ENCODE results near the gene SIX2. TPM values are rescaled to one million over a fixed set of nuclear protein-coding genes. Genes with fewer than 3 reads are reported as not detected.

Gene SIX2
- total RNA-seq, 2 experiments from 2014 or later, result not detected

- Mint-ChIP-seq H3K36me3 (no peaks in the 10 kb centered on the region), H3K4me3 (peak overlapping the region; percentile 39), H3K4me1 (peaks cover 13% of the 10 kb centered on the region), H3K27me3 (peaks cover 92% of the 10 kb centered on the region), H3K9me3 (no peaks in the 10 kb centered on the region), H3K27ac (no peak overlapping the region)
- DNase-seq, result no peak
- ATAC-seq (ENCODE audit: low read depth), result no peak
- POLR2A ChIA-PET, result no interaction called here
Observed at GRCh38 chr2:45003579-45004551, 5.4 kb downstream of the SIX2 start.

GRCh38 chr2:45002686-45003085, 6.6 kb downstream of the SIX2 start:
- Mint-ChIP-seq H3K27me3 (peaks cover 90% of the 10 kb centered on the region), H3K36me3 (no peaks in the 10 kb centered on the region), H3K9me3 (no peaks in the 10 kb centered on the region), H3K4me3 (no peak overlapping the region), H3K4me1 (peaks cover 7% of the 10 kb centered on the region), H3K27ac (no peak overlapping the region)
- DNase-seq (no peak), ATAC-seq (ENCODE audit: low read depth) (no peak)
- POLR2A ChIA-PET, result no interaction called here

- Mint-ChIP-seq H3K9me3 (no peaks in the 10 kb centered on the region), H3K27ac (no peak overlapping the region), H3K4me3 (peak overlapping the region; percentile 48), H3K36me3 (no peaks in the 10 kb centered on the region), H3K4me1 (peaks cover 7% of the 10 kb centered on the region), H3K27me3 (peaks cover 89% of the 10 kb centered on the region)
- POLR2A ChIA-PET, result no interaction called here
- ATAC-seq (ENCODE audit: low read depth), result no peak
- no peak for DNase-seq
Observed at GRCh38 chr2:45001869-45002385, 7.3 kb downstream of the SIX2 start.

GRCh38 chr2:45000921-45001868, 8.1 kb downstream of the SIX2 start:
- H3K4me3 Mint-ChIP-seq, result peak overlapping the region; percentile 48
- no peaks in the 10 kb centered on the region for H3K36me3 Mint-ChIP-seq
- DNase-seq (peak; percentile 39), ATAC-seq (ENCODE audit: low read depth) (no peak)
- H3K27ac Mint-ChIP-seq, result no peak overlapping the region
- H3K9me3 Mint-ChIP-seq, result no peaks in the 10 kb centered on the region
- H3K27me3 Mint-ChIP-seq, result peaks cover 88% of the 10 kb centered on the region
- peaks cover 5% of the 10 kb centered on the region for H3K4me1 Mint-ChIP-seq
- POLR2A ChIA-PET, result no interaction called here

GRCh38 chr2:45000341-45000901, 8.8 kb downstream of the SIX2 start:
- Mint-ChIP-seq H3K9me3 (no peaks in the 10 kb centered on the region), H3K4me3 (no peak overlapping the region), H3K27ac (no peak overlapping the region), H3K27me3 (peaks cover 87% of the 10 kb centered on the region), H3K4me1 (peaks cover 2% of the 10 kb centered on the region), H3K36me3 (no peaks in the 10 kb centered on the region)
- DNase-seq (no peak), ATAC-seq (ENCODE audit: low read depth) (no peak)
- POLR2A ChIA-PET, result no interaction called here

- peaks cover 2% of the 10 kb centered on the region for H3K4me1 Mint-ChIP-seq
- peaks cover 87% of the 10 kb centered on the region for H3K27me3 Mint-ChIP-seq
- H3K36me3 Mint-ChIP-seq, result no peaks in the 10 kb centered on the region
- H3K4me3 Mint-ChIP-seq, result no peak overlapping the region
- POLR2A ChIA-PET, result no interaction called here
- no peak for ATAC-seq (ENCODE audit: low read depth)
- H3K27ac Mint-ChIP-seq, result no peak overlapping the region
- no peaks in the 10 kb centered on the region for H3K9me3 Mint-ChIP-seq
- no peak for DNase-seq
Observed at GRCh38 chr2:44999540-44999939, 9.7 kb downstream of the SIX2 start.

GRCh38 chr2:44997963-44998362, 11.3 kb downstream of the SIX2 start:
- no peak overlapping the region for H3K4me3 Mint-ChIP-seq

GRCh38 chr2:44996356-44996755, 12.9 kb downstream of the SIX2 start:
- no peaks in the 10 kb centered on the region for H3K4me1 Mint-ChIP-seq
- POLR2A ChIA-PET, result no interaction called here
- DNase-seq (no peak), ATAC-seq (ENCODE audit: low read depth) (no peak)
- H3K9me3 Mint-ChIP-seq, result peaks cover 5% of the 10 kb centered on the region
- H3K36me3 Mint-ChIP-seq, result no peaks in the 10 kb centered on the region
- no peak overlapping the region for H3K27ac Mint-ChIP-seq
- no peak overlapping the region for H3K4me3 Mint-ChIP-seq
- peaks cover 73% of the 10 kb centered on the region for H3K27me3 Mint-ChIP-seq

More at GRCh38 chr2:44997963-44998362, 11.3 kb downstream of the SIX2 start:
- no peak for DNase-seq
- no peaks in the 10 kb centered on the region for H3K36me3 Mint-ChIP-seq
- ATAC-seq (ENCODE audit: low read depth), result no peak
- no peaks in the 10 kb centered on the region for H3K9me3 Mint-ChIP-seq
- POLR2A ChIA-PET, result no interaction called here
- H3K27me3 Mint-ChIP-seq, result peaks cover 81% of the 10 kb centered on the region
- H3K4me1 Mint-ChIP-seq, result no peaks in the 10 kb centered on the region
- H3K27ac Mint-ChIP-seq, result no peak overlapping the region

GRCh38 chr2:44994377-44994776, 14.9 kb downstream of the SIX2 start:
- Mint-ChIP-seq H3K27me3 (peaks cover 66% of the 10 kb centered on the region), H3K27ac (no peak overlapping the region), H3K36me3 (no peaks in the 10 kb centered on the region), H3K4me3 (no peak overlapping the region), H3K4me1 (no peaks in the 10 kb centered on the region), H3K9me3 (peaks cover 5% of the 10 kb centered on the region)
- POLR2A ChIA-PET, result no interaction called here
- DNase-seq (no peak), ATAC-seq (ENCODE audit: low read depth) (no peak)

- H3K9me3 Mint-ChIP-seq, result peaks cover 8% of the 10 kb centered on the region
- H3K36me3 Mint-ChIP-seq, result no peaks in the 10 kb centered on the region
- no peak for DNase-seq
- H3K4me1 Mint-ChIP-seq, result peaks cover 1% of the 10 kb centered on the region
- no peak overlapping the region for H3K27ac Mint-ChIP-seq
- POLR2A ChIA-PET, result no interaction called here
- no peak overlapping the region for H3K4me3 Mint-ChIP-seq
- ATAC-seq (ENCODE audit: low read depth), result no peak
- H3K27me3 Mint-ChIP-seq, result peaks cover 29% of the 10 kb centered on the region
Observed at GRCh38 chr2:44989176-44989575, 20.1 kb downstream of the SIX2 start.

GRCh38 chr2:44983836-44984604, 25.2 kb downstream of the SIX2 start:
- H3K27ac Mint-ChIP-seq, result no peak overlapping the region
- H3K9me3 Mint-ChIP-seq, result peaks cover 3% of the 10 kb centered on the region
- ATAC-seq (ENCODE audit: low read depth) (no peak), DNase-seq (no peak)
- POLR2A ChIA-PET, result no interaction called here
- H3K4me1 Mint-ChIP-seq, result peaks cover 3% of the 10 kb centered on the region
- H3K36me3 Mint-ChIP-seq, result no peaks in the 10 kb centered on the region
- no peak overlapping the region for H3K4me3 Mint-ChIP-seq
- H3K27me3 Mint-ChIP-seq, result peaks cover 12% of the 10 kb centered on the region

GRCh38 chr2:44981714-44982108, 27.5 kb downstream of the SIX2 start:
- Mint-ChIP-seq H3K4me3 (no peak overlapping the region), H3K4me1 (peaks cover 2% of the 10 kb centered on the region), H3K27me3 (peaks cover 14% of the 10 kb centered on the region), H3K9me3 (no peaks in the 10 kb centered on the region), H3K27ac (no peak overlapping the region), H3K36me3 (no peaks in the 10 kb centered on the region)
- DNase-seq (peak; percentile 67), ATAC-seq (ENCODE audit: low read depth) (peak; percentile 58)
- POLR2A ChIA-PET, result no interaction called here

All from activated naive CD8-positive, alpha-beta T cell treated with anti-CD3 and anti-CD28 coated beads, Interleukin-2, amount 10 ng/mL, durations not matched to agents 7 days and 5 days (primary cell).